WTC11 (cell line): Measurements from ENCODE around the gene C1D. TPM values are rescaled to one million over a fixed set of nuclear protein-coding genes. Genes with fewer than 3 reads are reported as not detected.

Experiments used
- ATAC-seq: fragments of 200-7000 bp; cut with Tn5 transposase; 2 replicates; pipeline ENCODE4 v1.10.0; 2021; ENCODE audit warnings: mild to moderate bottlenecking, moderate library complexity
- CTCF ChIA-PET: fragments of 300-600 bp; sonication (Branson Sonifier 250); formaldehyde crosslinking; loops from one replicate; lab custom pipeline; 2021; ENCODE audit warnings: antibody characterized with exemption; lab: Charles Lee
- POLR2A ChIA-PET: fragments of 350-600 bp; sonication (Branson Sonifier 250); formaldehyde crosslinking; loops from one replicate; lab custom pipeline; 2021; ENCODE audit warnings: antibody characterized with exemption; lab: Charles Lee
- DNase-seq: peaks from one replicate; pipeline ENCODE4 v3.0.0; 2021; ENCODE audit warnings: low spot score
- H3K27ac Mint-ChIP-seq: 2 replicates; pipeline ENCODE4 v1.8.0; 2021; ENCODE audit warnings: mixed read lengths
- H3K27me3 Mint-ChIP-seq: 2 replicates; pipeline ENCODE4 v1.8.0; 2021; ENCODE audit warnings: low read depth, mild to moderate bottlenecking, moderate library complexity, mixed read lengths
- H3K36me3 Mint-ChIP-seq: 2 replicates; pipeline ENCODE4 v1.8.0; 2021; ENCODE audit warnings: mixed read lengths
- H3K4me1 Mint-ChIP-seq: 2 replicates; pipeline ENCODE4 v1.8.0; 2022; ENCODE audit warnings: mixed read lengths
- H3K4me3 Mint-ChIP-seq: 2 replicates; pipeline ENCODE4 v1.8.0; 2021; ENCODE audit warnings: mild to moderate bottlenecking, moderate library complexity, mixed read lengths
- H3K9me3 Mint-ChIP-seq: 2 replicates; pipeline ENCODE4 v1.8.0; 2021; ENCODE audit warnings: mixed read lengths
- ATF1 ChIP-seq: sonication (generic); formaldehyde crosslinking; IDR thresholded peaks from 2 replicates; pipeline ENCODE4 v1.8.1; 2023; ENCODE audit warnings: mild to moderate bottlenecking, moderate library complexity, missing genetic modification reagents
- CBFB ChIP-seq: sonication (generic); formaldehyde crosslinking; IDR thresholded peaks from 2 replicates; pipeline ENCODE4 v1.8.1; 2022; ENCODE audit warnings: mild to moderate bottlenecking, low read depth, missing genetic modification reagents
- CREB1 ChIP-seq: sonication (generic); formaldehyde crosslinking; IDR thresholded peaks from 2 replicates; pipeline ENCODE4 v1.8.0; 2023; ENCODE audit warnings: mild to moderate bottlenecking, missing genetic modification reagents
- FOXP1 ChIP-seq: sonication (generic); formaldehyde crosslinking; IDR thresholded peaks from 2 replicates; pipeline ENCODE4 v1.8.0; 2022; ENCODE audit warnings: missing genetic modification reagents, mild to moderate bottlenecking, moderate library complexity, borderline replicate concordance
- FOXP4 ChIP-seq: sonication (generic); formaldehyde crosslinking; IDR thresholded peaks from 2 replicates; pipeline ENCODE4 v1.8.0; 2022; ENCODE audit warnings: mild to moderate bottlenecking, missing genetic modification reagents
- GABPB1 ChIP-seq: sonication (generic); formaldehyde crosslinking; IDR thresholded peaks from 2 replicates; pipeline ENCODE4 v1.8.1; 2023; ENCODE audit warnings: mild to moderate bottlenecking, missing genetic modification reagents
- GTF2I ChIP-seq: fragments of 250-450 bp; sonication (Bioruptor Pico); conservative IDR thresholded peaks from 2 replicates; pipeline ENCODE4 v1.4.0; 2021; ENCODE audit warnings: mild to moderate bottlenecking
- MAX ChIP-seq: sonication (generic); formaldehyde crosslinking; IDR thresholded peaks from 2 replicates; pipeline ENCODE4 v1.8.0; 2022; ENCODE audit warnings: mild to moderate bottlenecking, missing genetic modification reagents
- MLX ChIP-seq: sonication (generic); formaldehyde crosslinking; IDR thresholded peaks from 2 replicates; pipeline ENCODE4 v1.8.1; 2023; ENCODE audit warnings: mild to moderate bottlenecking, missing genetic modification reagents, moderate library complexity
- NFYB ChIP-seq: sonication (generic); formaldehyde crosslinking; conservative IDR thresholded peaks from 2 replicates; pipeline ENCODE4 v1.8.0; 2022; ENCODE audit warnings: low read depth, missing genetic modification reagents
- PRDM15 ChIP-seq: sonication (generic); formaldehyde crosslinking; IDR thresholded peaks from 2 replicates; pipeline ENCODE4 v1.8.0; 2022; ENCODE audit warnings: missing genetic modification reagents
- RELA ChIP-seq: sonication (generic); formaldehyde crosslinking; IDR thresholded peaks from 2 replicates; pipeline ENCODE4 v1.8.1; 2022; ENCODE audit warnings: missing genetic modification reagents, mild to moderate bottlenecking, borderline replicate concordance
- RORB ChIP-seq: fragments of 250-450 bp; sonication (Bioruptor Pico); IDR thresholded peaks from 2 replicates; pipeline ENCODE4 v1.9.0; 2021; ENCODE audit warnings: mild to moderate bottlenecking
- SP1 ChIP-seq: sonication (generic); formaldehyde crosslinking; conservative IDR thresholded peaks from 2 replicates; pipeline ENCODE4 v1.8.1; 2022; ENCODE audit warnings: missing genetic modification reagents
- TCF7 ChIP-seq: sonication (generic); formaldehyde crosslinking; IDR thresholded peaks from 2 replicates; pipeline ENCODE4 v1.8.0; 2022; ENCODE audit warnings: mild to moderate bottlenecking, low read depth, missing genetic modification reagents, moderate library complexity
- TEAD1 ChIP-seq: sonication (generic); formaldehyde crosslinking; IDR thresholded peaks from 2 replicates; pipeline ENCODE4 v1.8.0; 2022; ENCODE audit warnings: mild to moderate bottlenecking, missing genetic modification reagents
- ZNF416 ChIP-seq: fragments of 250-450 bp; sonication (Bioruptor Pico); IDR thresholded peaks from 2 replicates; pipeline ENCODE4 v1.9.0; 2021; ENCODE audit warnings: mild to moderate bottlenecking, inconsistent platforms
- ZSCAN18 ChIP-seq: fragments of 250-450 bp; sonication (Bioruptor Pico); IDR thresholded peaks from 2 replicates; pipeline ENCODE4 v2.1.2; 2022; ENCODE audit warnings: mild to moderate bottlenecking, moderate library complexity
- total RNA-seq: library from RNA; stranded (reverse); gene quantifications from 3 replicates; pipeline ENCODE4 v1.2.3, GENCODE V29; 2021

The C1D gene
- total RNA-seq, 1 experiment from 2014 or later = 21.0 TPM

- TF ChIP-seq NFYB (CRISPR knock-in tag) (no peak), CREB1 (CRISPR knock-in tag) (peak; percentile 52; the same call in 1 of the 2 replicates), FOXP4 (CRISPR knock-in tag) (no peak), TCF7 (CRISPR knock-in tag) (no peak), MAX (no peak), TEAD1 (CRISPR knock-in tag) (0 out of 2 replicates have a peak, but pooled peaks have one; percentile 24), ZNF416 (CRISPR knock-in tag) (no peak), RORB (CRISPR knock-in tag) (no peak), GABPB1 (CRISPR knock-in tag) (no peak), CBFB (no peak), MLX (CRISPR knock-in tag) (no peak), GTF2I (CRISPR knock-in tag) (no peak), RELA (CRISPR knock-in tag) (no peak), ATF1 (CRISPR knock-in tag) (no peak), SP1 (CRISPR knock-in tag) (peak; percentile 91)
Measured at GRCh38 chr2:68062680-68063387, at the start of gene C1D (continued).

GRCh38 chr2:68110102-68110501 lies 47.3 kb upstream of the C1D start:
- peaks cover 15% of the 10 kb centered on the region for H3K9me3 Mint-ChIP-seq
- DNase-seq (no peak), ATAC-seq (no peak)
- no peak overlapping the region for H3K27ac Mint-ChIP-seq
- POLR2A ChIA-PET = no interaction called here
- CTCF ChIA-PET = interaction anchor here (1.8 kb wide), 1 partner anchor 12 kb away, joined by 6 read pairs; no protein-coding TSS in a partner anchor
- peaks cover 3% of the 10 kb centered on the region; the same call in 1 of the 2 replicates for H3K27me3 Mint-ChIP-seq
- no peak for TF ChIP-seq TEAD1 (CRISPR knock-in tag)
- TF ChIP-seq ZSCAN18 (CRISPR knock-in tag) = no peak
- TF ChIP-seq PRDM15 (CRISPR knock-in tag) = no peak
- TF ChIP-seq FOXP1 (CRISPR knock-in tag) = no peak
- no peak for TF ChIP-seq TCF7 (CRISPR knock-in tag)
- H3K36me3 Mint-ChIP-seq = no peaks in the 10 kb centered on the region; the same call in 1 of the 2 replicates
- H3K4me3 Mint-ChIP-seq = no peak overlapping the region
- H3K4me1 Mint-ChIP-seq = no peaks in the 10 kb centered on the region
